Measurements from ENCODE around the gene FUCA1.

GRCh38 chr1:23895993-23896392 lies 27.9 kb upstream of the FUCA1 start:
- TF ChIP-seq CTCF (IDR thresholded peaks at IDR 0.05) (no peak), POLR2A (IDR thresholded peaks at IDR 0.05) (no peak)
